Activated gamma-delta T cell treated with anti-CD3 and anti-CD28 coated beads, Interleukin-2, amount 50 U/mL, for 16 hours (primary cell): Measurements from ENCODE around the gene GCK.

ENCODE experiments used
- DNase-seq: peaks from one replicate; pipeline ENCODE4 v3.0.0-alpha.2; 2020; ENCODE audit warnings: low read depth

GCK gene

DNA sequence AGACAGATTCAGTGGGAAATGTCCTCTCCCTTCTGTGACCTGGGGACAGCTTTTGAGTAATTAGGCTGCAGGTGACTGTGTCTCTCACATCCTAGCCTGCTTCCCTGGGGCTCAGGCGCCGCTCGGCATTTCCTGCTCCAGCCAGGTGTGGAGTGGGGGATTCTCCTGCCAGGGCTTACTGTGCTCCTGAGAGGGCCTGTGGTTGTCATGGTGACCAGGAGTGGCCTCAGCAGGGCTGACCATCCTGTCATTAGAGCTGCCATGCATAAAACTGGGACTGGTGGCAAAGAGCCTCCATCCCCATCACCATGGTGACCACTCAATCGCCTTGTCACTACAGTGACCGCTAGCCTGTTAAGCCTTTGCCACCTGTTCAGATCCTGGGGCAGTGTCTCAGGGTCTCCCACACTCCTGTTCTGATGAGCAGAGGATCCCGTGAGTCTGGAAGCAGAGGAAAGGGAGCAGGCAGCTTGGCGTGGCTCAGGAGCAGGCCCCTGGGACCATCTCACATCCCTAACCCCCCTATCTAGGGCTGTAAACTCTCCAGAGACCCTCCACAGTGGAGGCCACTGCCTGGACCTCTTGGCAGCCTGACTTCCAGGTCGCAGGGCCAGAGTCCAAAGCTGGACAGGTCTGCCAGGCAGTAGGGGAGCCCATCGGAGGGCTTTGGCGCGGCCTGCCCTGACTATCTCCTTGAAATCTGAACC is at the start of gene GCK:
GCK (minus strand) TSS at position 154 of the 707 bp plus-strand sequence. CDS start 486 bp downstream, outside the sequence.
- DNase-seq: no peak

GRCh38 chr7:44238116-44238695 is 49.0 kb upstream of the GCK start:
- DNase-seq: no peak

DNA sequence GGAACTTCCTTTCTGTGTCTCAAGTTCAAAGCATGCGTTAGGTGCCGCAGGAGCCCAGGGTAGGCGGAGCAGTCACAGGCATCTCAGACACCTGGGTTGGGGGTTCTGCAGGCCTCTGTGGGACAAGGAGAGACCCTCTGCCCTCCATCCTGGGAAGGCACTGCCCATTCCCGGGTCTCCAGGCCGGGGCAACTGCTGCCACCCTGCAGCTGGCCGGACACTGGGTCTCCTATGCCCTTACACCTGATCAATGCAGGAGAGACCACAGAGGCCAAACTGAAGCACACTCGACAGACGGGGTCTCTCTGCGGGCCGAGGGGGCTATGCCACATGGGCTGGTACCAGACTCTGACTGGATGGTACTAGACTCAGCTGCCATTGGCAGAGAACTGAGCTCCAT is 48.5 kb upstream of the GCK start:
- DNase-seq: no peak

GRCh38 chr7:44236333-44236728 is 47.1 kb upstream of the GCK start:
- DNase-seq: no peak

- DNase-seq: no peak
Observed at GRCh38 chr7:44235582-44236332, 46.5 kb upstream of the GCK start.

DNA sequence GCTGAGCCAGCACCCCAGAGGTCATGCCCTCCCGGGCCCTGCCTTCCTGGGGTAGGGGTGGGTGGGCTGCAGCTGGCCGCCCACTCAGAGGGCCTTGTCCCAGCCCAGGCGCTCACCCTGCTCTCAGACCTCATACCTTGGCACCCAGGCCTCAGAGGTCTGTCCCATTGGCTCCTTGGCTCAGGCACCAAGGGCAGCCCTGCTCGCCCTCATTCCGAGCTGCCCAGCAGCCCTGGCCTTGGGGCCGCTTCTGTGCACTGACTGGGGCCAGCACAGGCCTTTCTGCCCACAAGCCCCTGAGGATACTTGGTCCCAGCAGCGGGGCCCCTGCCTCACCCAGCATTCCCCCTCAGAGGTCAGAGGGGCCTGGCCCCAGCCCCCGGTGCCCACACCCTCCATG is 45.8 kb upstream of the GCK start:
- no peak for DNase-seq

GRCh38 chr7:44232901-44233715 is 43.9 kb upstream of the GCK start:
- no peak for DNase-seq

DNA sequence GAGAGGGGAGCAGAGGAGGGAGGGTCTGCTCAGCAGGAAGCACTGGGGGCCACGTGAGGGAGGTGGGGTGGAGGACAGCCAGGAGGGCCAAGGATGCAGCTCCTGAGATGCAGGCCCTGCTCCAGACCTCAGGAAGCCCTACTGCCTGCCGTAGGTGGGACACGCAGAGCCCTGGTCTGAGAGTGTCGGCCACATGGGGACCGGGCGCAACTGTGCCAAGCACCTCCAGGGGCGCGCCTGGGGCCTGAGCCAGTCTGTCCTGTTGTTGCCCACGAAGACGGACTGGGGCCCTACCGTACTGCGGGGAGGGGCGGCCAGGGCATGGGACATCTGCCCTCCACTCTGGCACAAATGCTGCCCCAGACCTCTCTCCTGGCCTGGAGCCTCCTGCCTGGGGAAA is 43.2 kb upstream of the GCK start:
- no peak for DNase-seq

DNA sequence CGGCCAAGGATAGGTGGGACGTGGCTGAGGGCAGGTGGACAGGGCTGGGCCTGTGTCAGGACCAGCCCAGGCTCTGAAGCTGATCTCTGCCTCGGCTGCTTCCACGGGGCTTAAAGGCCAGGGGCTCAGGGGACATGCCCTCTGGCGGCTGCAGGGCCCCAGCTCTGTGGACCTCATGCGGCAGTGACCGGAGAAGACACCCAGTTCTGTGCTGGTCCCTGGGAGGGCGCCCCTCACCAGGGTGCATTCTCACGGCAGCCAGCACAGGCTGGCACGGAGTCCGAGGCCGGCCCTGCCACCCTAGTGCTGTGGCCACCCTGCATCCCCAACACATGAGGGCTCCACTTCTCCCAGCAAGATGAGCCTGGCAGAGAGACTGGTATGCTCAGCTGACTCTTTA is 41.8 kb upstream of the GCK start:
- DNase-seq: no peak

DNA sequence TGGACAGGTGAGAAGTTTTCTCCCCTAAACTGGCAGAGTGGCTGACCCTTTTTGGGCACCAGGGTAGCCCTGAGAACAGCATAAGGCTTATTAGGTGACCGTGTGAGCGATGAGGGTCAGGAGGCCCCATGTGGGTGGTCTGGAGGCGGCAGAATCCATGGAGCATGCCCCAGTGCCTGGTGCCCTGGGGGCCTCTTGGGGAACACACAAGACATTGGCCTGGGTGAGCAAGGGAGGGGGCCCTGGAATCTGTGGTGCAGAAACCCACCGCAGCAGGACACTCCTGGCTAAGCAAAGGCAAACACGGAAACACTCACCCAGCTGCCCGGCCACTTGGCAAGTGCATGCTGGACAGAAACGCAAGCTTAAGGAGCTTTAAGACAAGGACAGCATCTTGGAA is 41.0 kb upstream of the GCK start:
- DNase-seq: no peak

DNA sequence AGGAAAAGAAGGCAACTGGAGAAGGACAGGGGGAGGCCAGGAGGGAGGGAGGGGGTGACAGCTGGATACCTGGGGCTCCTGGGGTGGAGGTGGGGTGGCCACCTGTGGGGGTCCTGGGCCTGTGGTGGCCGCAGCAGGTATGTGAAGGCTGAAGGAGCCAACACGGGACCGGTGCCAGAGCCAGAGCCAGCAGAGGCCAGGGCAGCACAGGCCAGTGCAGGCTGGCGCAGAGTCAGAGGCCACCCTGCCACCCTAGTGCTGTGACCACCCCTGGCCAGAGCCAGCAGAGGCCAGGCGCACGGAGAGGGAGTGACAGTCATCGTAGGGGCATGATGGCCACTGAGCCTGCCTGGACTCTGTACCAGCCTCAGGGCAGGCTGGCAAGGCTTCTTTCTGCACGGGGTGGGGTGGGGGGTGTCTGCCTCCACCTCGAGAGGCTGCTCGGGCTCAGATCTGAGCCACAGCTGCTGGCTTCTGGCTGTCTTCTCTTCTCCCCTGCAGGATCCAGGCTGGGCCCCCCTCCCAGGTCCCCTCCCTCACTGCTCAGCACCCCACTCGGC is 40.4 kb upstream of the GCK start:
- DNase-seq: no peak

DNA sequence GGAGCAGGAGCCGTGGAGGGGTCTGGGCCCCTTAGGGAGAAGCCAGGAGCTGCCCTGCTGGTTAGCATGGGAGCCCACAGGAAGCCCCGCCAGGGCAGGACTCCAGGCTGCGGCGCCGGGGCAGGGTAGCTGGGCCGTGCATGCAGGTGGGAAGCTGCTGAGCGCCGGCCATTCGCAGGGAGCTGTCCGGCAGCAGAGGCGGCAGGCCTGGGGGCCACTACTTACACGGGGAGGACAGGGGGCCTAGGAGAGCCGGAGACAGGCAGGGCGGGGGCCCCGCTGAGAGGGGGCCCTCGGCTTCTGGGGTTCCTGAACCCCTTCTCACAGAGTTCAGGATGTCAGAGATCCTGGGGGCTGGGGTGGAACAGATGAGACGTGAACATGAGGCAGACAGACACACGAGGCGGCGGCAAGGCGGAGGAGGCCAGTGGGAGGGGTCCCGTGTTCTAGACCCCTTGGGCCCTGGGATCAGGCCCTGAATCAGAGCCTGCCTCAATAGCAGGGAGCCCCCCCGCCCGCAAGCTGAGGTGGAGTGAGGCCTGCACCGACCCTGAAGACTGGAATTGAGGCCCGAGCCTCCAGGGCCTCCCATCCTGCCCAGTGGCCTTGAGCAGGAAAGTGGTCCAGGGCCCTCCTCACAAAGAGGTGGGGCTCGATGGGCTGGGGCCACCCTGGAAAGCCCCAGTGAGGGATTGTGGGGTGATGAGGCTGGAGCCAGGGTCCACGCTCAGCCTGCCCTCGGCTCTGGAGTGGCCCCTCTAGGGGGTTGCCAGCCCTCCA is 39.5 kb upstream of the GCK start:
- no peak for DNase-seq

DNA sequence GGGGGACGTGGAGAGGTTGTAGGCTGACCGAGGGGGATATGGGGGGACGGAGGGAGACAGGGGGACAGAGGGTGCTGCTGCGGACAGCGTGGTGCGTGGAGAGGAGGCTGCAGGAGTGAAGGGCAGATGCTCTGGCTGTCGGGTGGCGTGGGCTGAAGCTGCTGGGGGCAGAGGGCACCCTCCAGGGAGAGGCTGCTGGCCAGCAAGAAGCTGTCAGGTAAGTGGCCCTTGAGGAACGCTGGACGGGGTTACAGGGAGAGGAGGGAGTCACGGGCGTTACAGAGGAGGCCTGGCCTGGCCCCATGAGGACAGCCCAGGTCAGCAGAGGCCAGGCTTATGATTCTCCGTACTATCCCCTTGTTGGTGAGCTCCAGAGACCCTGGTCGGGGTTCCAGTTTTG is 38.7 kb upstream of the GCK start:
- no peak for DNase-seq

GRCh38 chr7:44226396-44226753 is 37.1 kb upstream of the GCK start:
- no peak for DNase-seq

GRCh38 chr7:44225566-44226395 is 36.5 kb upstream of the GCK start:
- DNase-seq: no peak

- no peak for DNase-seq
Observed at GRCh38 chr7:44224974-44225565, 35.8 kb upstream of the GCK start.

DNA sequence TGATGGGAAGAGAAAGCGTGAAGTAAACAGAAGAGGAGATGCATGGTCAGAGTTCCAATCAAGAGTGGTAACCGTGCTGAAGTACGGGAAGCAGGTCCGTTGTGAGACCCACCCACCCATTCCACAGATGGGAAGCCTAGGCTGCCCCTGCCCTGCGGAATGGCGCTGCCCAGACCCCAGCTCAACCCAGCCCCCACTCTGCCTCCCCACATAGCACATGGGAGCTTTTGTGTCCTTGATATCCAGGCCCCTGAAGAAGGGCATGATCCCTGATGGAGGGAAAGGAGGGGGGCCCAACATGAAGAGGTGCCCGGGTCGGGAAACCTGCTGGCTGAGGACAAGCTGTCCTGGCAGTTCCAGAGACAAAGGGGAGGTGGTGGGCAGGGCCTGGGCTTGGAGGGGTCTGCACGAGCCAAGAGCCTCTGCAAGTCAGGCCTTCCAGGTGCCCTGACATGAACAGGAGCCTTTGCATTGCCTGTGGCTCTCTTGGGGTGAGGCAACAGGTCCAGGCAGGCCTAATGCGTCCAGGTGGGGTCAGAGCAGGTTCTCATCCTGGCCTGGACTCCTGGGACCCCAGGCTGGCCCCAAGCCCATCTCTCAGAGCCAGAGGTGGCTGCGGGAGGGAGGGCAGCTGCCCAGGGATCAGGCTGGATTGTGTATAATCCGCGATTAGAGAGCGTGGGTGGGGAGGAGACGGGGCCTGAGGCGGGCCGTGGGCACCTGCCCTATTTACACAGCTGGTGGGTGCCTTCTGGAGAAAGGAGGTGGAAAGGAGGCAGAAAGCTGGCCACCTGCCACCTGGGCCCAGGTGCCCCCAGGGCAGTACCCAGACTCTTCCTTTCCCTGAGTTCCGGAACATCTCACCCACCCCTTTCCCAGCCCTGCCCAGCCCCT is 35.1 kb upstream of the GCK start:
- DNase-seq: no peak

DNA sequence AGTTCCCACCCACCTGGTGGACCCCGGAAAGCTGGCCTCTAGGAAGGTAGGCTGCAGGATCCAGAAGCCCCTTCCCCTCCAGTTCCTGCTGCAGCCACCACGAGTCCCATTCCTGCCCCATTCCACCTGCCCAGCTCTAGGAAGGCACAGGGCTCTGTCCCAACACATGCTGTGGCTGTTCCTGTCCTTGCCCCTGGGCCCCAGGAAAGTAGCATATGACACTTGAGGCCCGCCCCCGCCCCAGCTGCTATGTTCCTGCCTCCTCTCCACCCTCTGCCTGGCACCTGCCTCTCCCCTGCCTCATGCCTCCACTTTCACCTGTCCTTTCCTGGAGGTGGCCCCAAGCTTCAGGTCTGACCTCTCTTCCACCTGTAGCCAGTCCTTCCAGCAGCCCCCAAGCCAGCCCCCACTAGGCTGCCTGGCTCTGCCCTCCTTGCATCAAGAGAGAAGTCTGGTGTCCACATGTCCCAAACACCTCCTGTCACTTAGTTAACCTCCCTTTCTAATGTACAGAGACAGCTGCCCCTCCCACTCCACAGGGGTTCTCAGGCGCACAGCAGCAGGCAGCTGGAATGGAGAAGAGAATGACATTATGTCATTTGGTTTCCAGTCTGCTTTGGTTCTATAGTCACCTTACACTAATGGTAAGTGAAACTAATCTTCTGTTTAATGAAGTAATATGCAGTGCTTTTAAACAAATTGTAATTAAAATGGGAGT is 34.3 kb upstream of the GCK start:
- no peak for DNase-seq
